Brain microvascular endothelial cell (primary cell): ENCODE data around the gene HBP1.

Experiments
- DNase-seq: peaks from one replicate; pipeline ENCODE4 v3.0.0-alpha.2; 2020
- H3K27ac ChIP-seq: fragments of 250-450 bp; sonication (Bioruptor Pico); 2 replicates; pipeline ENCODE4 v1.5.1; 2020; ENCODE audit warnings: mild to moderate bottlenecking, moderate library complexity
- H3K27me3 ChIP-seq: fragments of 250-450 bp; sonication (Bioruptor Pico); replicated peaks from 2 replicates; pipeline ENCODE4 v1.5.1; 2020; ENCODE audit warnings: mild to moderate bottlenecking
- H3K36me3 ChIP-seq: fragments of 250-450 bp; sonication (Bioruptor Pico); replicated peaks from 2 replicates; pipeline ENCODE4 v1.5.1; 2020; ENCODE audit warnings: mild to moderate bottlenecking
- H3K4me3 ChIP-seq: 2 replicates; pipeline ENCODE4 v1.5.1; 2011; ENCODE audit warnings: low read depth, mild to moderate bottlenecking, control low read depth, low read length, moderate library complexity
- in situ Hi-C: cut with HindIII; loops from 2 replicates; pipeline ENCODE4 v1.10.0; 2017; ENCODE audit warnings: low sequenced_read_pairs, low pct_ligation_motif_present
- TF ChIP-seq, protein P1 (sequence below): IDR thresholded peaks from 2 replicates; pipeline ENCODE4 v1.5.1; 2011; ENCODE audit warnings: low read depth, mild to moderate bottlenecking, moderate library complexity, low read length, control low read depth, inconsistent platforms; ENCODE audit errors: missing control alignments

Gene HBP1

DNA sequence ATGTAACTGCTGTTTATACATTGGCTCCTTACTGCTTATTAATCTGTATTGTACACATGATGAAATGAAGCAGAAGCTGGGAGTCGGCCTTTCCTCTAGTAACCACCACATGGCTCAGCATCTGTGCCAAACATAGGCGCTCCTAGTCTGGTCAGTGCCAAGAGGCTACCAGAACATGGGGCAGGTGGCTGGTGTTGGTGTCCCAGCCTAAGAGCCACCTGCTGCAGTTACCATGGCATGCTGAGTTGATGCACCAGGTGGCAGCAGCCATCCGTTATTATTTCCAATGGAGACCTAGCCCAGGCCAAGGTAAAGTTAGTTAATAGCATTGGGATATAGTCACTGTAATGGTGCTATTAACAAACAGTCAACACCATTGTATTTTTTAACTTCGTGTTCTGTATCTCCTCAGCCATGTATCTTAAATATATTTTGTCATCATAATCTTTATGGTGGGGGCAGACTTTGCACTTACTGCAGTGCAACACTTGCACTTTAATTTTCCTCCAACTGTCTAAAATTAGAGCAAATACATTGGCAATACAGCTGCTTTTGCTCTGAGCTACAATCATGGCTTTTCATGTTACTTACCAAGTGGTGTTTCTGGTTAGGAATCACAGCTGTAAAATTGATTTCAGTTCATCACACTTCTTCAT lies 33.1 kb downstream of the HBP1 start:
- no peak overlapping the region for H3K27ac ChIP-seq
- peak; percentile 37 for DNase-seq
- peaks cover 42% of the 10 kb centered on the region for H3K36me3 ChIP-seq
- TF ChIP-seq, protein P1, sequence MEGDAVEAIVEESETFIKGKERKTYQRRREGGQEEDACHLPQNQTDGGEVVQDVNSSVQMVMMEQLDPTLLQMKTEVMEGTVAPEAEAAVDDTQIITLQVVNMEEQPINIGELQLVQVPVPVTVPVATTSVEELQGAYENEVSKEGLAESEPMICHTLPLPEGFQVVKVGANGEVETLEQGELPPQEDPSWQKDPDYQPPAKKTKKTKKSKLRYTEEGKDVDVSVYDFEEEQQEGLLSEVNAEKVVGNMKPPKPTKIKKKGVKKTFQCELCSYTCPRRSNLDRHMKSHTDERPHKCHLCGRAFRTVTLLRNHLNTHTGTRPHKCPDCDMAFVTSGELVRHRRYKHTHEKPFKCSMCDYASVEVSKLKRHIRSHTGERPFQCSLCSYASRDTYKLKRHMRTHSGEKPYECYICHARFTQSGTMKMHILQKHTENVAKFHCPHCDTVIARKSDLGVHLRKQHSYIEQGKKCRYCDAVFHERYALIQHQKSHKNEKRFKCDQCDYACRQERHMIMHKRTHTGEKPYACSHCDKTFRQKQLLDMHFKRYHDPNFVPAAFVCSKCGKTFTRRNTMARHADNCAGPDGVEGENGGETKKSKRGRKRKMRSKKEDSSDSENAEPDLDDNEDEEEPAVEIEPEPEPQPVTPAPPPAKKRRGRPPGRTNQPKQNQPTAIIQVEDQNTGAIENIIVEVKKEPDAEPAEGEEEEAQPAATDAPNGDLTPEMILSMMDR: peak; percentile 75
- in situ Hi-C loops: no loop called here
- H3K4me3 ChIP-seq: no peak overlapping the region
- no peaks in the 10 kb centered on the region for H3K27me3 ChIP-seq

DNA sequence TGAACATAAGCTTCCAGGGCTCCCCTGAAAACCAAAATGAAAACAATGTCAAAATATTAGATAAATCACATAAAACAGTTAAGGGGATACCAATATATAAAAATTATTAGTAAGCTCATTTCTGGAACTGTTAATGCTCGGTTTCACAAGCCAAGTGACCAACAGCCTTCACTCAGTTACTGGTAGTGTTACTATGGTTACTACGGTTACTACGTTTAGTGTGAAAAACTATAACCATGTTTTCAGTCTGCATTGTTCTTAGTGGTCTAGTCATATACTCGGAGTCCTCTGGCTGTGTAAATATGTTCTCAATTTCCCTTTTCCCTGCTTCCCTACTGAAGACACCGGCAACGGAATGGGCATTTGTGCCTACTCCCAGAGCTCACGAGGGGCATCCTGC lies 34.8 kb downstream of the HBP1 start:
- TF ChIP-seq, protein P1: no peak
- H3K36me3 ChIP-seq: peaks cover 34% of the 10 kb centered on the region
- no peaks in the 10 kb centered on the region for H3K27me3 ChIP-seq
- H3K4me3 ChIP-seq: no peak overlapping the region
- in situ Hi-C loops: no loop called here
- no peak overlapping the region for H3K27ac ChIP-seq
- no peak for DNase-seq

DNA sequence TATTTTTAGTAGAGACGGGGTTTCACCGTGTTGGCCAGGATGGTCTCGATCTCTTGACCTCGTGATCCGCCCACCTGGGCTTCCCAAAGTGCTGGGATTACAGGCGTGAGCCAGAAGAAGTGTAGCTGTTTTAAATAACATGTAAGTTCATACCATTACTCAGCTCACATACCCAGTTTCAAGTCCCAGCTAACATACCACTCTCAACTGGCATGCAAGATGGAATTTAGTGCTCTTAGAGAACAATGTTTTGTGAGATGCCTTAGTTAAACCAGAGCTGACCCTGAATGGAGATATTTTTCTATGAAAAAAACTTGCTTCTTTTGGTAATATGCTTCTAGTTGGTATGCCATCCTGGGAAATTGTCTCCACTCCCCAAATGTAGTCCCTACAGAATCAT lies 37.3 kb downstream of the HBP1 start:
- TF ChIP-seq, protein P1: no peak

DNA sequence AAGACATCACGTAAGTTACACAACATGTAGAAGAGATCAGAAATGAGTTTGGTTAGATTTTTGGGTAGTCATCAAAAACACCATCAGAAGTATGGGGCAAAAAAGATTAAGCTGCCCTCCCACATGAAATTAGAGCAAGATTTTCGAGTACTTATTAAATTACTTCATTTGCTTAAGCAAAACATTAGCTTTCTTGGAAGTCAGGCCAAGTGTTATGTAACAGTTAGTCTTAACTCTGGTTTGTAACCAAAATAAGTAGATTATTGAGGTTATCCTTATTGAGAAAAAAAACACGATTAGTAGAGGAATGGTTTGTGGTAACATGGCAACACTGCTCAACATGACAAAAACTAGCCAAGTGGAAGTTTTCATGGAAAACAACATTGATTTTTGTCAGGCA lies 37.9 kb downstream of the HBP1 start:
- in situ Hi-C loops: no loop called here
- H3K27ac ChIP-seq: no peak overlapping the region
- H3K4me3 ChIP-seq: no peak overlapping the region
- TF ChIP-seq, protein P1: no peak
- DNase-seq: no peak
- H3K36me3 ChIP-seq: peaks cover 19% of the 10 kb centered on the region
- H3K27me3 ChIP-seq: no peaks in the 10 kb centered on the region

More for the DNA sequence above, 37.3 kb downstream of the HBP1 start:
- in situ Hi-C loops: no loop called here
- no peak for DNase-seq
- H3K27me3 ChIP-seq: no peaks in the 10 kb centered on the region
- H3K27ac ChIP-seq: no peak overlapping the region
- H3K4me3 ChIP-seq: no peak overlapping the region
- H3K36me3 ChIP-seq: peaks cover 22% of the 10 kb centered on the region

DNA sequence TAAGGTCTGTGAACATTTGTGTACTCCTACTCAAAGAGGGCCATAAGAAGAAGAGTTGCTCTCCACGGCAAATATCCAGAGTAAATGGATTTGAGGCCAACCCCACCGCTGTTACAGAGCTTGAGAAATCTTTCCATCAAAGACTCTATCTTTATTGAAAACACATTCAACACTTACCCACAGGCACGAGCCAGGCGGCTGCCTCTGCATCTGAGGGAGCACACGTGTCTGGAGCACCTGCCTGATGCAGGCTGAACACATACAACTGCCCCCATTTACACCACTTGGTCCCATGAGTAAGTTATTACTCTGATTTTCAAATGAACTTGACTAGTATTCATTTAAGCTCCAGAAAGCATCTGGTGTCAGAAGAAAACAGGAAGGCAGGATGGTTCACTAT lies 38.7 kb downstream of the HBP1 start:
- Histone ChIP-seq H3K4me3 (no peak overlapping the region), H3K27ac (no peak overlapping the region), H3K27me3 (no peaks in the 10 kb centered on the region), H3K36me3 (peaks cover 13% of the 10 kb centered on the region)
- in situ Hi-C loops: no loop called here
- no peak for DNase-seq
- TF ChIP-seq, protein P1: no peak

DNA sequence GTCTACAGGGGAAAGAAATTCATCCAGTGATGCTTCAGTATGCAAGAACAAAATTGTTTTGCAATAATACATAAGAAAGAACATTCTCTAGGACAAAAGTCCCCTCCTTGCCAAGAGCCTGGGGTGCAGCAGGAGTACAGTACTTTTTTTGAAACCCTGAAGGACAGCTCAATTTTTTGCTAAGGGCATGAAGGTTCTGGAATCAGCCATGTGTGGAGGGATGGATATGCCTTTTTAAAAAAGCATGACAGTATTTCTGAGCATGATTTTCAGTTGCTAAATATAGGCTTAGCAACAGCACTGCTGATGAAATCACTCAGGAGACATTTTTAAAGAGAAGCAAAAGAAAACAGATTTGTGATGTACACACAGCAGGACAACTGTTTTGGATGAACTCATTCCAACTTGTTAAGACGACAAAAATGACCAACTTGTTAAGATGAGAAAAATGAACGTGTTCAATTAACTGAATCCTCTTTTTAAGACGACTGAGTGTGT lies 39.3 kb downstream of the HBP1 start:
- peaks cover 12% of the 10 kb centered on the region for H3K36me3 ChIP-seq
- peak; percentile 6 for DNase-seq
- H3K4me3 ChIP-seq: no peak overlapping the region
- H3K27me3 ChIP-seq: no peaks in the 10 kb centered on the region
- TF ChIP-seq, protein P1: no peak
- in situ Hi-C loops: no loop called here
- H3K27ac ChIP-seq: peak overlapping the region; percentile 6
